HG03442 (cell line): ENCODE results near the gene ANO10.
"Not testable (repeated sequence)": the region's sequence is repeated elsewhere in the genome, so short reads cannot be mapped to it uniquely, and the experiment has no call there.

ENCODE experiments used
- ATAC-seq: cut with Tn5 transposase; IDR thresholded peaks from one replicate; pipeline ENCODE4 v1.9.1; 2021; ENCODE audit warnings: mild to moderate bottlenecking, moderate library complexity; ENCODE audit not compliant: unreplicated experiment

Gene ANO10

DNA sequence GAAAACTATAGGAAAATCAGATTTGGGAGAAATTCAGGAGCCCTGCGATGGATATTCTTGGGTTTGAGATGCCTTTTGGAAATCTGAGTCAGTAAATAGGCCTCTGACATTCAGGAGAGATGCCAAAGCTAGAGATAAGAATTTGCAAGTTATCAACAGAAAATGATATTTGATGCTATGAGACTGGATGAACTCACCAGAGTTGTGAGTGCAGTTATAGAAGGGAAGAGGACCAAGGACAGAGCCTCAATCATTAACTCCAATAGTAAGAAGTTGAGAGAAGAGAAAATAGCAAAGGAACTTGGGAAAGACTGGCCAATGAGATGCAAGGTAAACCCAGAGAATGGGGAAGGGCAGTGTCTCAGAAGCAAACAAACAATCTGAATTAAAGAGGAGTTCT is 7.9 kb upstream of the ANO10 start:
- ATAC-seq, result no peak

DNA sequence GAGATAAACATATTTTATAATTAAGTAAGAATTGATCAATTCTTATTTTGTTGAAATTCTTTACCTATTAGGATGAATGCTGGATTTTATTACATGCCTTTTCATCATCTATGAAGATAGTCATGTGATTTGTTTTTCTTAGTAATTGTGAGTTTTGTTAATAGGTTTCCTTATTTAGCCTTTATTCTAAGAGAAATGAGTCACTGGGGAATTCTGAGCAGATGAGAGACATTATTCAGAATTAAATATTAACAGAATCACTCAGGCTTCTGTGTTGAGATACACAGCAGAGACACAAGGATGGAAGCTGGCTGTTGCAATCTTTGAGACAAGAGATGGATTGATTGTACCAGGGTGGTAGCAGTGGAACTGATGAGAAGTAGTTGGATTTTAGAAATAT is 7.4 kb upstream of the ANO10 start:
- no peak for ATAC-seq

DNA sequence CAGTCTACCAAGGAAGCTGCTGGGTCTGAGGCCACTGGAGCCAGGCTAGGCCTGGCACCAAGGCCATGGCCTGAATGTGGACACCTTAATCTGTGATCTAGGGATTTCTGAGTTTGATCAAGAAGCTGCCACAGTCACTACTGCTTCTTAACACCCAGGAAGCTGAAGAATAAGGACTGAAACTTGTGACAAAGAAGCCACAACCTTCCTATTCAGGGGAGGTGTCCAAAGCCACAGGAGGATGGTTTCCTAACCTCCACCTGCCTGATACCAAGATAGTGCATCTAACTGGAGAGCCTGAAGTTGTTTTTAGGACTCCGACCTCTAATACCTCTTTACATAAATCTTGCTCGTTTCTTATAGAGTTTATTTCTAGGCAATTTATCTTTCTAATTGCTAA is 5.5 kb upstream of the ANO10 start:
- ATAC-seq, result no peak

DNA sequence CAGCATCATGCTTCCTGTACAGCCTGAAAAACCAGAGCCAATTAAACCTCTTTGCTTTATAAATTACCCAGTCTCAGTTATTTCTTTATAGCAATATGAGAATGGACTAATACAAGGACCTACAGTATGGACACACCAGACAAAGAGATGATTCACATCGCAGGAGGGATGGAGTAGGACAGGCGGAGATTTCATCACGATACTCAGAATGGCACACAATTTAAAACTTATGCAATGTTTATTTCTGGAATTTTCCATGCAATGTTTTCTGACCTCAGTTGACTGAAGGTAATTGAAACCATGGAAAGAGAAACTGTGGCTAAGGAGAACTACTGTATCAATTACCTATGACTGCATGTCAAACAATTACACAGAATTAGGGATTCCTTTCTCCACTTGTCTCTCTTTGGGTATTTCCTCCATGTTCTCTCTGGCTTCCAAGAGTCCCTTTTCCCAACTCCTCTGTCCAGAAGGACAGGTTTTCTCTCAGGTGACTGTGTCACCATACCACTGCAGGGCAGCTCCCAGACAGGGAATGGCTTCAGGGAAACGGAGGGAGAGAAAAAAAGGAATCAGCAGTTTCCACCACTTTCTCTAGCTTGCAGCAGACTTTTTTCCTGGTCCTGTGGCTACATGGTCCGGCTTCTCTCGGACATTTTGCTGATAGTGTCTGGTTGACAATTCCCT is 3.0 kb upstream of the ANO10 start:
- ATAC-seq, result no peak

DNA sequence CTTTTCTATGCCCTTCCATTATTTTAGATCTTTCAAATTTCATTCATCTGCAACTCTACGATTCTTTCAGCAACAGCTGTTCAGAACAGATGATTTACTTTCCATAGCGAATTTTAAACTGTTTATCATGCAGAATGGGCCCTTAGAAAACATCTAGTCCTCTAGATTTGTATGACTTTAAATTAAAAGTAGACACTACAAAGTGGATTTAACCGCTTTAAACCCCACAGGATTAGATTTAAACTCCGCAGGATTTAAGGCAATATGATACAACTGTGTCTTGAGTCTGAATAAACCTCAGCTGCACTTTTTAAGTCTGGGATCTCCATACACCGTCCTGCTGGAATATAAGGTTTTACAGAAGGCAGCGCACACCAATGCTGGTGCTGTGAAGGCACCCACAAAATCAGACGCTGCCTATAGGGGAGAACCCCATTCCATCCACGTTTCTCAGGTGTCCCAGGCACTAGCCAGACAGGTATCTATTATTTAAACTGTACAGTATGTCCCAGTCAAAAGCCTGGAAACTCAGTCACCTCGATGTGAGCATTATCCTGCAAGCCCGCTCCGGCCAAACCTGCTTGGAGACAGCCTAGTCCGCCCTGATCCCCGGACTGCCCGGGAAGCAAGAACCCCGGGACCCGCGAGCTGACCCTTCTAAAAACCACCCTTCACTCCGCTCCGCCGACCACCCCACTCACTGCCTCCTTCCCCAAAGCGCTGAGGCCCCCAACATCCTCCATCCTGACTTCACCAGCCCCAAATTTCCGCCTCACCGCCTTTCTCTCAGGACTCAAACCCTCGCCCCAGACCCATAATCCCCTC is 768 bp downstream of the ANO10 start:
- no peak for ATAC-seq

DNA sequence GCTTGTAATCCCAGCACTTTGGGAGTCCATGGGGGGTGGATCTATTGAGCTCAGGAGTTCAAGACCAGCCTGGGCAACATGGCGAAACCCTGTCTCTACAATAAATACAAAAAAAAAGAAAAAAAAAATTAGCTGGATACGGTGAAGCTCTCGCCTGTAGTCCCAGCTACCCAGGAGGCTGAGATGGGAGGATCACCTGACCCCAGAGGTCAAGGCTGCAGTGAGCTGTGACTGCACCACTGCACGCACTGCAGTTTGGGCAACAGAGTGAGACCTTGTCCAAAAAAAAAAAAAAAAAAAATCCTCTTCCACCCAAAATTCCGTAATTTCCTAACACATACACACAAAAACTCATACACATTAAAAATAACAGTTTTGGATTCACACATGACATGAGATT is 2.2 kb downstream of the ANO10 start:
- no peak for ATAC-seq

DNA sequence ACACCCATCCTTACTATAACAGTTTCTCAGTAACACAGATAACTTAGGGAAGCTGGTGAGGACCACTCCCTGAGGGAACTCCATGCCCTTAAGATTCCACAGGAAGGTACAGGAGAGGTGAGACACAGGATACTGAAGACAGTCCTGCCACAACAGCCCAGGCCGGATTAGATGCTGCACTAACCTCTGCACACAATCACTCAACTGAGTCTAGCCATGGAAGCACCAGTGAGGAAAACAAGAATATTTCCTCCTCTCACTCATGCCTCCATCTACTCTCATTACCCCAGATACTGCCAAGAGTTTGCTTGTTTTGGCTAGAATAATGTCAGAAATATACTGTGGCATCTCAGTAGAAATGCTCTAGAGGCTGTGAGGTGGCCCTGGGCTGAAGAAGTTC is 3.7 kb downstream of the ANO10 start:
- ATAC-seq, result no peak

DNA sequence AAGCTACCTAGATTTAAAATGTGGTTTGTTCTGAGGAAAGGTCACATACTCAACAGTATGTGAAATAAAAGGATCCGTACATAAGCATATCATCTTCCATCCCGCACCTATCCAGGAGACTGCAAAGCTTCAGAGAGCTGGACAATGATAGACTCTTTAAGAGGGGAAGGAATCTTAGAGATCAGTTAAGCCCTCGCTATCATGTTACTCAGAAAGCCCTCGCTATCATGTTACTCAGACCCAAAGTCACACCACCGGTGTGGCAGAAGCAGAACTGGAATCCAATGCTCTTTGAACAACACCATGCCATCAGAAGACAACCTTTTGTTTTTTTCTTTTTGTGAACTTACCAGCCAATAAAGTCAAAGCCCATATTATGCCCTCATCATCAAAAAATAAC is 5.8 kb downstream of the ANO10 start:
- no peak for ATAC-seq

DNA sequence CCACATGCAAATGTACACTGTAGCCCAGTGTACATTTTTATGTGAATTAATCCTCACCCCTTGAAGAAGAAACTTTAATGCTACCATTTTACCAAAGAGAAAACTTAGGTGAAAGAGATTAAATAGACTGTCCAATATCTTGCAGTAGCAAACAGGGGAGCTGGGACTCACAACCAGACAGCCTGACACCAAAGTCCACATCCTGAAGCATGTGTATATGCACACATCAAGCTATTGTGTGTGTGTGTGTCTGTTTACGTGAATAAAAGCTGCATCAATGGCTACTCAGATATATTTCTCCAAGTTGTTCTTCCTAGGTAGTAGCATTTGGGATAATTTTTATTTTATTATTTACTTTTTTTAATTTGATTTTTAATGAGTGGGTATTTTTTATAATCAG is 6.7 kb downstream of the ANO10 start:
- no peak for ATAC-seq

DNA sequence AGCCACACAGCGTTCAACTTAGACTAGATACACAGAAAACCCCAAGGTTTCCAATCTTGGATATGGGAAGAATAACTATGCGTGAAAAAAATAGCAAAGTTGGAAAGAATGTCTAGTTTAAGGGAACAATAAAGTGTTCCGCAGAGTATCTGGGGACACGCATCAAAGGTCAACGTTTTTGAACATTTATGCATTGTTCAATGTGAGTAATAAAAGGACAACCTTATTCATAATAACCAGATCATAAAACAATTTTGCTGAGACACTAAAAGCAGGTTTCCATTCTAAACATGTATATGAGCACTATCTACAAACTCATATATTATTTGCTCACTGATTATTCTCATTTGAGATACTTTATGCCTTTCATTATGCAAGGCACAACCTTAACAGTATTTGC is 7.8 kb downstream of the ANO10 start:
- no peak for ATAC-seq

DNA sequence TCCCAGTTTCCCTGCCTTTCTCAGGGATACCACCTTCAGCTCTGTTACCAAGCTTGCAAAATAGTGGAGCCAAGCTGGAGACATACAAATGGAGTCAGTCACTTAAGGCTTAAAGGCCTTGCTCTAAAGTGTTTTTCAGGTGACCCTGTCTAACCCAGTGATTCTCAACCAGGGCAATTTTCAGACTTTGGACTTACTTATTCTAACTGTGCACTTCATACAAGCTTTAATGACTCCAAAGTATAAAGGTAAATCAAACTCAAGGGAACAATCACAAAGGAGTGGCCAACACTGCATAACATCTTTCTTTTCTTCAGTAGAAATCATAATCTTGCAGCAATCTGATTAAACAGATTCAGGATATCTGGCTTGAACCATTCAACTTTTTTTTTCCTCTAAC is 9.4 kb downstream of the ANO10 start:
- ATAC-seq, result no peak

DNA sequence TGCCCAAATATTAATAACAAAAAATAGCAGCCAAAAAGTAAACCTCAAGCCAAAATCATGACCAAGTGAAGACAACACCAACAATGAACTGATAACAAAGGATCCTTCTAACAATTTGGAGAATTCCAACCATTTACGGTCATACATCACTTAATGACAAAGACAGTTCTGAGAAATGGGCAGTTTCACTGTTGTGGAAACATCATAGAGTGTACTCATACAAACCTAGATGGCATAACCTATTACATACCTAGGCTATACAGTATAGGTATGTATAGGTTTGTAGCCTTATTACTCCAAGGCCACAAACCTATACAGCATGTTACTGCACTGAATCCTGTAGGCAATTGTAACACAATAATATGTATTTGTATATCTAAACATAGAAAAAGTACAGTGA is 12.4 kb downstream of the ANO10 start:
- no peak for ATAC-seq

DNA sequence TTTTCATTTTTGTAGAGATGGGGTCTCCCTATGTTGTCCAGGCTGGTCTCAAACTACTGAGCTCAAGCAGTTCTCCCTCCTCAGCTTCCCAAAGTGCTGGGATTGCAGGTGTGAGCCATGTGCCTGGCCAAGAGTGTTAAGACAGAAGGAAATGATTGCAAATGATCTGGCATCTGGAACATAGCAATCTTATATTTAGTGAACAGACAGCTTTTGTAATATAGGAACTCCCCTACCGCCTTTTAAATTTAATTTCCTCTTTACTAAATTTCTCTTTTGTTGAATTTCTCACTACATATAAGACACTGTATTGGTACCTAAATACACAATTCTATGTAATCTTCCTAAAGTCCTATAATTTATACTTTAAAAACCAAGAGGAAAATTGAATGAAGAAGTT is 13.1 kb downstream of the ANO10 start:
- ATAC-seq, result no peak

DNA sequence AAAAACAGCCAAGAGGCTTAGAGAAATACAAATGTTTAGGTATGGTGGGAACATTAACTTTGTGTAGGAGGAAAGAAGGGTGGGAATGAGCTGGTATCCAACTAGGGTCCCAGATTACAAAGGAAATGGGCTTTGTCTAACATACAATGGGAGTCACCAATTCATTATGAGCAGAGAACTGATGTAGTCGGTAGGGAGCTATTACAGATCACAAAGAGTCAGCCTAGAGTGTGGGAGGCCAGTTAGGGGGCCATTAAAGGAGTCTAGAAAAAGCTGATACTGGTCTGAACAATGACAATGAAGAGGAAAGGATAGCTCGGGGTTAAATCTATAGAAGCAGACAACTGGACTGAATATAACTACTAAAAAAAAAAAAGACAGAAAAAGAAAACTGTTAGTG is 15.5 kb downstream of the ANO10 start:
- no peak for ATAC-seq

DNA sequence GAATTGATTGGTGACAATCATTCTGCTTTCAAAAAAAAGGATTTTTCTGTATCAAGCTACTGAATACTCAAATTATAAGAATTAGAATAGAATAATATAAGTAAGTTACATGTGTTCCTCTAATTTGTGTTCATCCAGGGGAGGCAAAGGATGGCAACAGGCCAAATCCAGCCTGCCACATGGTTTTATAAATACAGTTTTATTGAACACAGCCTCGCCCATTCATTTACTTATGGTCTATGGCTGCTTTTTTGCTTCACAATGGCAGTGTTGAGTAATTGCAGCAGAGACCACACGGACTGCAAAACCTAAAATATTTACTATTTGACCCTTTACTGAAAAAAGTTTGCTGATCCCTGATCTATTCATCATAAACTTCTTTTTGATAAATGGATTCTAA is 21.9 kb downstream of the ANO10 start:
- ATAC-seq, result not testable (repeated sequence)

DNA sequence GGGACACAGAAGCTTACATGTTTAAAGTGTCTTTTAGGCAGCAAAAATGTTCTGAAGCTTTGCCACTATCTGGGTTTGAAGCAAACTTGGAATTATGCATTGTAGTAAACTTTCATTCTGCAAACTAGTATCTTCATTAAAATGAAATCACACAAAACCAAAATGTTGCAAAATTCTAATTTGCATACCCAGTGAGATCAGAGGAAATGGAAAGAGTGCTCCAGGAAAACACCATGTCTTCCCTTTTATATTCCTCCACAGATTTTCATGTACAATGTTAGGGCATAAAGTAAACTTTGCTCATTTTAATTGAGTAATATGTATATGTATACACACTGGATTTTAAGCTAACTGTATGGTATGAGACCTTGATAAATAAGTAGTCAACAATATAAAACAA is 23.9 kb downstream of the ANO10 start:
- ATAC-seq, result no peak

DNA sequence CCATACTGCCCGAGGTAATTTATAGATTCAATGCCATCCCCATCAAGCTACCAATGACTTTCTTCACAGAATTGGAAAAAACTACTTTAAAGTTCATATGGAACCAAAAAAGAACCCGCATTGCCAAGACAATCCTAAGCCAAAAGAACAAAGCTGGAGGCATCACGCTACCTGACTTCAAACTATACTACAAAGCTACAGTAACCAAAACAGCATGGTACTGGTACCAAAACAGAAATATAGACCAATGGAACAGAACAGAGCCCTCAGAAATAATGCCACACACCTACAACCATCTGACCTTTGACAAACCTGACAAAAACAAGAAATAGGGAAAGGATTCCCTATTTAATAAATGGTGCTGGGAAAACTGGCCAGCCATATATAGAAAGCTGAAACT is 25.6 kb downstream of the ANO10 start:
- not testable (repeated sequence) for ATAC-seq

DNA sequence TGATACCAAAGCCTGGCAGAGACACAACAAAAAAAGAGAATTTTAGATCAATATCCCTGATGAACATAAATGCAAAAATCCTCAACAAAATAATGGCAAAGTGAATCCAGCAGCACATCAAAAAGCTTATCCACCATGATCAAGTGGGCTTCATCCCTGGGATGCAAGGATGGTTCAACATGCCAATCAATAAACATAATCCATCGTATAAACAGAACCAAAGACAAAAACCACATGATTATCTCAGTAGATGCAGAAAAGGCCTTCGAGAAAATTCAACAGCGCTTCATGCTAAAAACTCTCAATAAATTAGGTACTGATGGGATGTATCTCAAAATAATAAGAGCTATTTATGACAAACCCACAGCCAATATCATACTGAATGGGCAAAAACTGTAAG is 26.5 kb downstream of the ANO10 start:
- not testable (repeated sequence) for ATAC-seq

DNA sequence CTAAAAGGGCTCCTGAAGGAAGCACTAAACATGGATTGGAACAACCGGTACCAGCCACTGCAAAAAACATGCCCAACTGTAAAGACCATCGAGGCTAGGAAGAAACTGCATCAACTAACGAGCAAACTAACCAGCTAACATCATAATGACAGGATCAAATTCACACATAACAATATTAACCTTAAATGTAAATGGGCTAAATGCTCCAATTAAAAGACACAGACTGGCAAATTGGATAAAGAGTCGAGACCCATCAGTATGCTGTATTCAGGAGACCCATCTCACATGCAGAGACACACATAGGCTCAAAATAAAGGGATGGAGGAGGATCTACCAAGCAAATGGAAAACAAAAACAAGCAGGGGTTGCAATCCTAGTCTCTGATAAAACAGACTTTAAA is 28.2 kb downstream of the ANO10 start:
- ATAC-seq, result not testable (repeated sequence)

DNA sequence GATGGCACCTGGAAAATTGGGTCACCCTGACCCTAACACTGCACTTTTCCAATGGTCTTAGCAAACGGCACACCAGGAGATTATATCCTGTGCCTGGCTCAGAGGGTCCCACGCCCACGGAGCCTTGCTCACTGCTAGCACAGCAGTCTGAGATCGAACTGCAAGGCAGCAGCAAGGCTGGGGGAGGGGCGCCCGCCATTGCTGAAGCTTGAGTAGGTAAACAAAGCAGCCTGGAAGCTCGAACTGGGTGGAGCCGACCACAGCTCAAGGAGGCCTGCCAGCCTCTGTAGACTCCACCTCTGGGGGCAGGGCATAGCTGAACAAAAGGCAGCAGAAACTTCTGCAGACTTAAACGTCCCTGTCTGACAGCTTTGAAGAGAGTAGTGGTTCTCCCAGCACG is 29.9 kb downstream of the ANO10 start:
- not testable (repeated sequence) for ATAC-seq

DNA sequence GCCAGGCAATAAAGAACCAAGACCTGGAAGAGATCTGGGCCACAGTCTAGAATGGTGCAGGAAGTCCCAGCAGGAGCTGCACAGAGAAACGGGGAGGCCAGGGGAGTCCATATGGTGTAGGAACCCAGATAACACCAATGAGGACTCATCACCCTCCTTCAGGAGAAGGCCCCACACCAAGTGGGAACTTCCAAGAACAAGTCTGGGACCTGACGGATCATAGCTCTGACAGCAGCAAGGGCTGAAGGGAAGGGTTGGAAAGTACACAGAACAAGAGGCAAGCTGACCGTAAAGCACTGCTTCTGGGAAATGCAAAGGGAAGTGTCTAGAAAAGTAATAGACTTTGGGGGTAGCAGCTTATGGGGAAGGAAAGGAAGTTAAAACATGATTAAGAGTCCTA is 34.5 kb downstream of the ANO10 start:
- ATAC-seq, result no peak

DNA sequence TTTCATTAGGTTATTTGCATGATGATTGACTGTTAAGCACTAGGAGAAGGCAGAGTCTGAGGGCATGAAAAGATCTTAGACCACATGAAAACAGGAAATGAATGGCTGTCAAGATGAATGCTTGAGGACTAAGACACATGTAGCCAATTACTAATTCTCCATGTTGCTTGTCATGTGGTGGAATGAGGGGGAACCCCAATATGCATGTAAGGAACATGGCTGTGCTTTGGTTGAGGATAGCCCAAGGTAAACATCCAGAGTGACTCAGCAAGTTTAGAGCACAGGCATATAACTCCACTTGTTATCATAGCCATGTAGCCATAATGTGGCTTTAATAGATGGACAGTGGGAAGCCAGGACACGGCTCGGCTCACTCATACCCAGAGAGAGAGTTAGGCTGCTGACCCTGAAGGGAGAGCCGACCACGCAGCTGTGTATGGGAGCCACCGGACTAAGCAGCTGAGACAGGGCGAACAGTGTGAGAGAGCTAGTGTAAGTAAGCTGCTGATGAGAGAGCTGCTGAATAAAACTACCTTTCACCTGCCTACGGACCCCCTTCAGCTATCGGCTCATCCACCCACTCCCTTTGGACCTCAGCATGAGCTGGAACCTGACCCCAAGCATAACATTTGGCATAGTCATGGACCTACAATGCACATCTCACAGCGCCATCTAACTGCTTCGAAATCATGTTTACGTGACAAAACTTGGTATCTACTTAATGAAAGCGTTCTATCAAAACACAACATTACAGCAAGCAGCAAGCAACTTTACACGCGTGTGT is 37.6 kb downstream of the ANO10 start:
- no peak for ATAC-seq
